ENCODE results near the gene ANO10.
"Not testable (repeated sequence)": the region's sequence is repeated elsewhere in the genome, so short reads cannot be mapped to it uniquely, and the experiment has no call there.

The ANO10 gene

GRCh38 chr3:43627360-43627759 is 5.5 kb upstream of the ANO10 start:
- DNase-seq (ENCODE audit: low read depth in 3 of 3), result no peak

- DNase-seq (ENCODE audit: low read depth in 3 of 3), result no peak
These were observed 3.0 kb upstream of the ANO10 start for GRCh38 chr3:43624619-43625305.

DNA sequence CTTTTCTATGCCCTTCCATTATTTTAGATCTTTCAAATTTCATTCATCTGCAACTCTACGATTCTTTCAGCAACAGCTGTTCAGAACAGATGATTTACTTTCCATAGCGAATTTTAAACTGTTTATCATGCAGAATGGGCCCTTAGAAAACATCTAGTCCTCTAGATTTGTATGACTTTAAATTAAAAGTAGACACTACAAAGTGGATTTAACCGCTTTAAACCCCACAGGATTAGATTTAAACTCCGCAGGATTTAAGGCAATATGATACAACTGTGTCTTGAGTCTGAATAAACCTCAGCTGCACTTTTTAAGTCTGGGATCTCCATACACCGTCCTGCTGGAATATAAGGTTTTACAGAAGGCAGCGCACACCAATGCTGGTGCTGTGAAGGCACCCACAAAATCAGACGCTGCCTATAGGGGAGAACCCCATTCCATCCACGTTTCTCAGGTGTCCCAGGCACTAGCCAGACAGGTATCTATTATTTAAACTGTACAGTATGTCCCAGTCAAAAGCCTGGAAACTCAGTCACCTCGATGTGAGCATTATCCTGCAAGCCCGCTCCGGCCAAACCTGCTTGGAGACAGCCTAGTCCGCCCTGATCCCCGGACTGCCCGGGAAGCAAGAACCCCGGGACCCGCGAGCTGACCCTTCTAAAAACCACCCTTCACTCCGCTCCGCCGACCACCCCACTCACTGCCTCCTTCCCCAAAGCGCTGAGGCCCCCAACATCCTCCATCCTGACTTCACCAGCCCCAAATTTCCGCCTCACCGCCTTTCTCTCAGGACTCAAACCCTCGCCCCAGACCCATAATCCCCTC is 768 bp downstream of the ANO10 start:
- DNase-seq (ENCODE audit: low read depth in 3 of 3), result no peak

DNA sequence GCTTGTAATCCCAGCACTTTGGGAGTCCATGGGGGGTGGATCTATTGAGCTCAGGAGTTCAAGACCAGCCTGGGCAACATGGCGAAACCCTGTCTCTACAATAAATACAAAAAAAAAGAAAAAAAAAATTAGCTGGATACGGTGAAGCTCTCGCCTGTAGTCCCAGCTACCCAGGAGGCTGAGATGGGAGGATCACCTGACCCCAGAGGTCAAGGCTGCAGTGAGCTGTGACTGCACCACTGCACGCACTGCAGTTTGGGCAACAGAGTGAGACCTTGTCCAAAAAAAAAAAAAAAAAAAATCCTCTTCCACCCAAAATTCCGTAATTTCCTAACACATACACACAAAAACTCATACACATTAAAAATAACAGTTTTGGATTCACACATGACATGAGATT is 2.2 kb downstream of the ANO10 start:
- no peak for DNase-seq (ENCODE audit: low read depth in 3 of 3)

DNA sequence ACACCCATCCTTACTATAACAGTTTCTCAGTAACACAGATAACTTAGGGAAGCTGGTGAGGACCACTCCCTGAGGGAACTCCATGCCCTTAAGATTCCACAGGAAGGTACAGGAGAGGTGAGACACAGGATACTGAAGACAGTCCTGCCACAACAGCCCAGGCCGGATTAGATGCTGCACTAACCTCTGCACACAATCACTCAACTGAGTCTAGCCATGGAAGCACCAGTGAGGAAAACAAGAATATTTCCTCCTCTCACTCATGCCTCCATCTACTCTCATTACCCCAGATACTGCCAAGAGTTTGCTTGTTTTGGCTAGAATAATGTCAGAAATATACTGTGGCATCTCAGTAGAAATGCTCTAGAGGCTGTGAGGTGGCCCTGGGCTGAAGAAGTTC is 3.7 kb downstream of the ANO10 start:
- no peak for DNase-seq (ENCODE audit: low read depth in 3 of 3)

DNA sequence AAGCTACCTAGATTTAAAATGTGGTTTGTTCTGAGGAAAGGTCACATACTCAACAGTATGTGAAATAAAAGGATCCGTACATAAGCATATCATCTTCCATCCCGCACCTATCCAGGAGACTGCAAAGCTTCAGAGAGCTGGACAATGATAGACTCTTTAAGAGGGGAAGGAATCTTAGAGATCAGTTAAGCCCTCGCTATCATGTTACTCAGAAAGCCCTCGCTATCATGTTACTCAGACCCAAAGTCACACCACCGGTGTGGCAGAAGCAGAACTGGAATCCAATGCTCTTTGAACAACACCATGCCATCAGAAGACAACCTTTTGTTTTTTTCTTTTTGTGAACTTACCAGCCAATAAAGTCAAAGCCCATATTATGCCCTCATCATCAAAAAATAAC is 5.8 kb downstream of the ANO10 start:
- DNase-seq (ENCODE audit: low read depth in 3 of 3), result no peak

DNA sequence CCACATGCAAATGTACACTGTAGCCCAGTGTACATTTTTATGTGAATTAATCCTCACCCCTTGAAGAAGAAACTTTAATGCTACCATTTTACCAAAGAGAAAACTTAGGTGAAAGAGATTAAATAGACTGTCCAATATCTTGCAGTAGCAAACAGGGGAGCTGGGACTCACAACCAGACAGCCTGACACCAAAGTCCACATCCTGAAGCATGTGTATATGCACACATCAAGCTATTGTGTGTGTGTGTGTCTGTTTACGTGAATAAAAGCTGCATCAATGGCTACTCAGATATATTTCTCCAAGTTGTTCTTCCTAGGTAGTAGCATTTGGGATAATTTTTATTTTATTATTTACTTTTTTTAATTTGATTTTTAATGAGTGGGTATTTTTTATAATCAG is 6.7 kb downstream of the ANO10 start:
- no peak for DNase-seq (ENCODE audit: low read depth in 3 of 3)

GRCh38 chr3:43613976-43614375 is 7.8 kb downstream of the ANO10 start:
- no peak for DNase-seq (ENCODE audit: low read depth in 3 of 3)

- no peak for DNase-seq (ENCODE audit: low read depth in 3 of 3)
These were observed 9.4 kb downstream of the ANO10 start for GRCh38 chr3:43612419-43612818.

- no peak for DNase-seq (ENCODE audit: low read depth in 3 of 3)
These were observed 12.4 kb downstream of the ANO10 start for GRCh38 chr3:43609406-43609805.

DNA sequence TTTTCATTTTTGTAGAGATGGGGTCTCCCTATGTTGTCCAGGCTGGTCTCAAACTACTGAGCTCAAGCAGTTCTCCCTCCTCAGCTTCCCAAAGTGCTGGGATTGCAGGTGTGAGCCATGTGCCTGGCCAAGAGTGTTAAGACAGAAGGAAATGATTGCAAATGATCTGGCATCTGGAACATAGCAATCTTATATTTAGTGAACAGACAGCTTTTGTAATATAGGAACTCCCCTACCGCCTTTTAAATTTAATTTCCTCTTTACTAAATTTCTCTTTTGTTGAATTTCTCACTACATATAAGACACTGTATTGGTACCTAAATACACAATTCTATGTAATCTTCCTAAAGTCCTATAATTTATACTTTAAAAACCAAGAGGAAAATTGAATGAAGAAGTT is 13.1 kb downstream of the ANO10 start:
- no peak for DNase-seq (ENCODE audit: low read depth in 3 of 3)

DNA sequence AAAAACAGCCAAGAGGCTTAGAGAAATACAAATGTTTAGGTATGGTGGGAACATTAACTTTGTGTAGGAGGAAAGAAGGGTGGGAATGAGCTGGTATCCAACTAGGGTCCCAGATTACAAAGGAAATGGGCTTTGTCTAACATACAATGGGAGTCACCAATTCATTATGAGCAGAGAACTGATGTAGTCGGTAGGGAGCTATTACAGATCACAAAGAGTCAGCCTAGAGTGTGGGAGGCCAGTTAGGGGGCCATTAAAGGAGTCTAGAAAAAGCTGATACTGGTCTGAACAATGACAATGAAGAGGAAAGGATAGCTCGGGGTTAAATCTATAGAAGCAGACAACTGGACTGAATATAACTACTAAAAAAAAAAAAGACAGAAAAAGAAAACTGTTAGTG is 15.5 kb downstream of the ANO10 start:
- DNase-seq (ENCODE audit: low read depth in 3 of 3), result no peak

- DNase-seq (ENCODE audit: low read depth in 3 of 3), result not testable (repeated sequence)
These were observed 21.9 kb downstream of the ANO10 start for GRCh38 chr3:43599959-43600358.

DNA sequence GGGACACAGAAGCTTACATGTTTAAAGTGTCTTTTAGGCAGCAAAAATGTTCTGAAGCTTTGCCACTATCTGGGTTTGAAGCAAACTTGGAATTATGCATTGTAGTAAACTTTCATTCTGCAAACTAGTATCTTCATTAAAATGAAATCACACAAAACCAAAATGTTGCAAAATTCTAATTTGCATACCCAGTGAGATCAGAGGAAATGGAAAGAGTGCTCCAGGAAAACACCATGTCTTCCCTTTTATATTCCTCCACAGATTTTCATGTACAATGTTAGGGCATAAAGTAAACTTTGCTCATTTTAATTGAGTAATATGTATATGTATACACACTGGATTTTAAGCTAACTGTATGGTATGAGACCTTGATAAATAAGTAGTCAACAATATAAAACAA is 23.9 kb downstream of the ANO10 start:
- no peak for DNase-seq (ENCODE audit: low read depth in 3 of 3)

DNA sequence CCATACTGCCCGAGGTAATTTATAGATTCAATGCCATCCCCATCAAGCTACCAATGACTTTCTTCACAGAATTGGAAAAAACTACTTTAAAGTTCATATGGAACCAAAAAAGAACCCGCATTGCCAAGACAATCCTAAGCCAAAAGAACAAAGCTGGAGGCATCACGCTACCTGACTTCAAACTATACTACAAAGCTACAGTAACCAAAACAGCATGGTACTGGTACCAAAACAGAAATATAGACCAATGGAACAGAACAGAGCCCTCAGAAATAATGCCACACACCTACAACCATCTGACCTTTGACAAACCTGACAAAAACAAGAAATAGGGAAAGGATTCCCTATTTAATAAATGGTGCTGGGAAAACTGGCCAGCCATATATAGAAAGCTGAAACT is 25.6 kb downstream of the ANO10 start:
- DNase-seq (ENCODE audit: low read depth in 3 of 3), result not testable (repeated sequence)

DNA sequence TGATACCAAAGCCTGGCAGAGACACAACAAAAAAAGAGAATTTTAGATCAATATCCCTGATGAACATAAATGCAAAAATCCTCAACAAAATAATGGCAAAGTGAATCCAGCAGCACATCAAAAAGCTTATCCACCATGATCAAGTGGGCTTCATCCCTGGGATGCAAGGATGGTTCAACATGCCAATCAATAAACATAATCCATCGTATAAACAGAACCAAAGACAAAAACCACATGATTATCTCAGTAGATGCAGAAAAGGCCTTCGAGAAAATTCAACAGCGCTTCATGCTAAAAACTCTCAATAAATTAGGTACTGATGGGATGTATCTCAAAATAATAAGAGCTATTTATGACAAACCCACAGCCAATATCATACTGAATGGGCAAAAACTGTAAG is 26.5 kb downstream of the ANO10 start:
- not testable (repeated sequence) for DNase-seq (ENCODE audit: low read depth in 3 of 3)

- DNase-seq (ENCODE audit: low read depth in 3 of 3), result not testable (repeated sequence)
These were observed 28.2 kb downstream of the ANO10 start for GRCh38 chr3:43593588-43593987.

DNA sequence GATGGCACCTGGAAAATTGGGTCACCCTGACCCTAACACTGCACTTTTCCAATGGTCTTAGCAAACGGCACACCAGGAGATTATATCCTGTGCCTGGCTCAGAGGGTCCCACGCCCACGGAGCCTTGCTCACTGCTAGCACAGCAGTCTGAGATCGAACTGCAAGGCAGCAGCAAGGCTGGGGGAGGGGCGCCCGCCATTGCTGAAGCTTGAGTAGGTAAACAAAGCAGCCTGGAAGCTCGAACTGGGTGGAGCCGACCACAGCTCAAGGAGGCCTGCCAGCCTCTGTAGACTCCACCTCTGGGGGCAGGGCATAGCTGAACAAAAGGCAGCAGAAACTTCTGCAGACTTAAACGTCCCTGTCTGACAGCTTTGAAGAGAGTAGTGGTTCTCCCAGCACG is 29.9 kb downstream of the ANO10 start:
- not testable (repeated sequence) for DNase-seq (ENCODE audit: low read depth in 3 of 3)

DNA sequence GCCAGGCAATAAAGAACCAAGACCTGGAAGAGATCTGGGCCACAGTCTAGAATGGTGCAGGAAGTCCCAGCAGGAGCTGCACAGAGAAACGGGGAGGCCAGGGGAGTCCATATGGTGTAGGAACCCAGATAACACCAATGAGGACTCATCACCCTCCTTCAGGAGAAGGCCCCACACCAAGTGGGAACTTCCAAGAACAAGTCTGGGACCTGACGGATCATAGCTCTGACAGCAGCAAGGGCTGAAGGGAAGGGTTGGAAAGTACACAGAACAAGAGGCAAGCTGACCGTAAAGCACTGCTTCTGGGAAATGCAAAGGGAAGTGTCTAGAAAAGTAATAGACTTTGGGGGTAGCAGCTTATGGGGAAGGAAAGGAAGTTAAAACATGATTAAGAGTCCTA is 34.5 kb downstream of the ANO10 start:
- no peak for DNase-seq (ENCODE audit: low read depth in 3 of 3)

GRCh38 chr3:43584043-43584826 is 37.6 kb downstream of the ANO10 start:
- no peak for DNase-seq (ENCODE audit: low read depth in 3 of 3)

- no peak for DNase-seq (ENCODE audit: low read depth in 3 of 3)
These were observed 38.3 kb downstream of the ANO10 start for GRCh38 chr3:43583481-43583880.

- no peak for DNase-seq (ENCODE audit: low read depth in 3 of 3)
These were observed 38.9 kb downstream of the ANO10 start for GRCh38 chr3:43582866-43583265.

- DNase-seq (ENCODE audit: low read depth in 3 of 3), result no peak
These were observed 40.5 kb downstream of the ANO10 start for GRCh38 chr3:43581343-43581742.

All from stimulated activated CD4-positive, alpha-beta T cell treated with anti-CD3 and anti-CD28 coated beads, TNF-alpha, amount 100 ng/mL, for 4 hours (primary cell).